ENCODE results near the gene BANF2.

Gene BANF2

DNA sequence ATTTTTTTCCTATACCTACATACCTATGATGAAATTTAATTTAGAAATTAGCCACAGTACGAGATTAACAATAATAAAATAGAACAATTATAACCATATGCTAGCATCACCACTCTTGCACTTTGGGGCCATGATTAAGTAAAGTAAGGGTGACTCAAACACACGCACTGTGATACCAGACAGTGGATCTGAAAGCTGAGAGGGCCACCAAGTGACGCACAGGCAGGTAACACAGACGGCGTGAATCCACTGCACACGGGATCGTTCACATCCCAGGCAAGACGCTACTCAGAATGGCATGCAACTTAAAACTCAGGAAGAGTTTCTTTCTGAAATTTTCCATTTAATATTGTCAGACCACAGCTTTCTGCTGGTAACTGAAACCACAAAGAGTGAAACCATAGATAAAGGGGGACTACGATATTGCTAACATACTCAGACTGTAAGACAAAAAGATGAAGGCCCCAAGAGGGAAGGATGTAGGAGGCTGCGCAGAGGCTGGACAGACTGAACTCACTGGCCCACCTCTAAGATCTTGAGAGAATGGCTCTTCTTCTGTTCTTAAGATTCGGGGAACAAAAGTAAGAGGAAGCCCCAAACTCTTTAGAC lies 35.6 kb upstream of the BANF2 start:
- DNase-seq, result peak; percentile 85

DNA sequence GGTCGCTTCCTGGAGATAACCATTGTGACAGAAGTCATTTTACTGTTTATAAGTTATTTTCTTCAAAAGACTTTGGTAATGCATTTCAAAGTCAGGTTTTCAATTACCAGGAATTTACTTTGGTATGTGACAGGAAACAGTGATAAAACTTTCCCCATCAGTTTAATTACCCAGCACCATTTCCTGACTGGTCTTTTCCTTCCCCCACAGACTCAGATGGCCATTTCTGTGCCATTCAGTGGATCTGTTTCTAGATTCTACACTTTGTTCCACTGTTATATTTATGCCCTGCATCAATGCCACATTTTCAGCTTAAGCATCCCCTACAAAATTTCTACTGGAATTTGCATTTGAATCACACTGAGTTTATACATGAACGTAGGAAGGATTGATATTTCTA lies 34.0 kb upstream of the BANF2 start:
- DNase-seq, result peak; percentile 54

DNA sequence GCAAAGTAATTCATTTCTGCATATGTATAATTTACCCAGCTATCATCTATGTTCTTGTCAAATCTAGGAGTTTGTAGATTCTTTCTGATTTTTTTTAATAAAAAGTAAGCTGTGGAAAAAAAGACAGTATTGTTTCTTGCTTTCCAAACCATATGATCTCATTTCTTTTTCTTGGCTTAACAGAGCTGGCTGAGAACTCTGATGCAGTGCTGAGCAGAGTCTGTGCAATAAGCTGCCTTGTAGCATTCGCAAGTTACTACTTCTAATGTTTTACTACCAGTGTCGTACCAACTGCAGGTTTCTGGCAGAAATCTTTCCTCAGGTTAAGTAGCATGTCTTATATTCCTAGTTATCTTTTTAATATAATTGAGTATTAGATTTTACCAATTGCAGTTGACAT lies 33.3 kb upstream of the BANF2 start:
- no peak for DNase-seq

DNA sequence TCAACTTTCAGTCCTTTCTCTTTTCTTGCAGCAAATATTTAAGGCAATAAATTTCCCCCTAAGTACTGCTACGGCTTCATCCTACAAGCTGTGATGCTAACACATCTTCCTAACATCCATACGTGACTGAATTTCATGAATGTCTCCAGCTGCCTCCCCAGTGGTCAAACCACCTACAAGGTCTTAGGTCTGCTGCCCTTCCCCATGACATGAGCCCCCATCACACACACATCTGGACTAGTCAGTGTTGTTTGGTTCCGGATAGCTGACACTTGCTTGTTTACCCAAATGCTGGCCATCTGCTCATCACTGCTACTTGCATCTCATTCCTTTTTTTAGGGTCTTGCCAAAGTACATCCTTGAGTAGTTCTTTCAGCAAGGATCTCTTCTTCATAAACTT lies 32.3 kb upstream of the BANF2 start:
- DNase-seq, result no peak

DNA sequence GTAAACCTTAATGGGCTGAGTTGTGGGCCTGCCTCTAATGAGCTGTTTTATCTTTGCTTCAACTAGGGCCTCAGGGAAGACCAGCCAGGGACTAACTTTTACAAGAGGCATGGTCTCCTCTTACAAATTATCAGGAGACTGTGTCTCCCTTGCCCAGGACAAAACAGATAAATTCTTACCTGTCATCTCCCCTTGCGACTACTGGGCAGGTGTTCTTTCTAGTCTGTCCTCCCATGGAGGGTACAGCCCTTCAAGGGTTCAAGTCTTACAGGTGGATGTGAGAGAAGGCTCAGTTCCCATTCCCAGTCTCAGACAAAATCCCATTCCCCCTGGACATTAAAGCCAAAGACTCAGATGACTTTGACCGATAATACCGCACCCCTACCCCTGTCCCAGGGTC lies 31.3 kb upstream of the BANF2 start:
- DNase-seq, result no peak

DNA sequence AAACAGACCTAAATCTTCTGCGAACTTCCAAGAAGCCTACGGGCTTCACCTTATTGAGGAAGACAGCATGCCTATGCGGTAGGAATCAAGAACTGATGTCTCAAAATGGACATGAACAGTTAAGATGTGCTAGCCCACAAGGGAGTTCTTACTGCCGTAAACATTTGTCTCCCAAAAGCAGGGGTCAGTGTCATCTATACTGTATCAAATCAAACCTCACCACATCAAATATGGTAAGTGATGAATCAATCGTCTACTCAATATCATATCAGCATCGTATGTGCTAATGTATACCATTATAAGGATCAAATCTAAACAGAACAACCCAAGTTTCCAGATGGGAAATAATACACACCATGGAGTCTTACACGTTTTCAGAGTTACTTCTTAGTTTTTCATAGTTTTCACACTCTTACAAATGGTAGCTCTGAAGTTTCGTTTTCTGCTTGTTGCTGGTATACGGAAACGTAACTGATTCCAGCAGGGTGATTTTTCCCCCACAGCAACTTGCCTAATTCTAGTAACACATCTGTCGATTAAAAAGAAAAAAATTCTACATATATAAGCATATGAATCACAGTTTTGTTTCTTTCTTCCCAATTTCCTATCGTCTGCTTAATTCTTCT lies 30.3 kb upstream of the BANF2 start:
- DNase-seq, result no peak

DNA sequence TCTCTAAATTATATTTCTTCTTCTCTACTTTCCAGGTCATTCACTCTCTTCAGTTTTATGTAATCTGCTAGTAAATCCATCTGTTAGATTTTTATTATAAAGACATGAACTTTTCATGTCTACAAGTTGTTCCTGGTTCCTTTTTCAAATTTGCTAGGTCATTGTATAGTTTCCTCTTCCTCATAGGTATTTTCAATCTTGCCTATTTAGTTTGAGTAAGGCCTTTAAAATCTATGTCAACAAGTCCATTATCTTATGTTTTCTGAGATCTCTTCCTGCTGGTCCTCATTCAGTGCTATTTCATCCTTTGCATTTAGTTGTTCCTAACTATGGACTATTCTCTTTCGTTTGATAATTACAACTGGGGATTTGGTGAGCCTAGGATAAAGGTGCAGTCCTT lies 28.8 kb upstream of the BANF2 start:
- DNase-seq, result no peak

DNA sequence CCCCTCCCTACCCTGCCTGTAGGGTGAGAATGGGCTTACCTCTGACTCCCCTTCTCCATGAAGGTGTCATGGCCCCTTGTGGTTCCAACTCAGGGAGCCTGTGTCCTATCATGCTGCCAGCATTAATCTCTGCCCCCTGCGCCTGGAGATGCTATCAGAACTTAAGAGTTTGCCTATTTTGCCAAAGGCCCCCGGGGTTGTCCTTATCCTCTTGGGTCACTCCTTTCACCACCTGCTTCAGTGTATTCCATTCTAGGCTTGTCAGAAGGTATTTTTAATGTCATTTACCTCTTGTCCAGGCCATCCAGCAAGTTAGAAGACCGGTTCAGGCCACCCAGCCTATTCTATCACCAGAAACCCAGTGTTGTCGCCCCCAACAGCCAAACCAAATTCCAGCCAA lies 28.2 kb upstream of the BANF2 start:
- no peak for DNase-seq

DNA sequence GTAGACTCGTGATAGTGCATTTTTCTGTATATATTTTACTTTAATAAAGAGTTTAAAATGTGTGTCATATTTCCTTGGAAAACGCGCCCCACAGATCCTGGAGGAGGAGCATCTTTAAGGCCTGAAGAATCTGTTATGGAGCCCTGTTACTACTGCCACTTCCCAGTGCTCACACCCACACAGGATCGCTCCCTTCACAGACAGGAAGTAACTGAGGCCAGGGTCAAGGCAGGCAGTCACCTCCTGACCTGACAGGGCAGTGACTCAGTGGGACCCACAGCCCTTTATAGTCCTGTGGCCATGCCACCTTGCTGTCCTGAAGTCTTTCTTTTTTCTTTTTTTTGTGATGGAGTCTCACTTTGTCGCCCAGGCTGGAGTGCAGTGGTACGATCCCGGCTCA lies 26.7 kb upstream of the BANF2 start:
- DNase-seq, result no peak

DNA sequence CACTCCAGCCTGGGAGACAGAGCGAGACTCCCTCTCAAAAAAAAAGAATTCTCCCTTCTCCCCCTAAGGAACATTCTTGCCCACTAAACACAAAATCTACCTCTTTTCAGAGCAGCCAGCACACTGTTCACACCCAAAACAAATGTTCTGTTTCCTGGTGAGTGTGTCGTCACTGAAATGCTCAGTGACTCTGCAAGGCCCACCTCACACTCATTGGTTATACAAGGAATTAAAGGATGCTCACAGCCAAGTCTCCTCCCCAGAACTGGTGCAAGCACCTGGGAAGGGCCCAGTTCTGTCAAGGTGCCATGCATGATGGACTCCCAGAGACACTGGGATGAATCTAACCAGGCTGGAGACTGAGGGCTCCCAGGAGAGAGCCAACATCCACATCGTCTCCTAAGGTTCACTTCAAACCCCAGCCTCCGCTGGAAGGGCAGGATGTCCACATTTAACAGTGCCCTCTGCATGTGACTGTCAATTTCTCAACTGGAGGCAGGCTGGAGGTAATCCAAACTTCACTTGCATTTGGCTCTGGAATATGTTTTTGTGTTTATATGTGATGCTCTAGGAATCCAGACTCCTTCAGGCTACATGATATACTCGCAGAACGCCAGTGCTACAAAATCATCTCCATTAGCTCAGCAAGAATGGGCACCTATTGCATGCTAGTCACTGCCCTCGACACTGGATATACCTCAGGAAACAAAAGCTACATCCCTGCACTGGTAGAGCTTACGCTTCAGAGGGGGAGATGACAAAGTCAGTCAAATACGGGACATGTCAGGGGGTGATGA lies 24.8 kb upstream of the BANF2 start:
- DNase-seq, result no peak

DNA sequence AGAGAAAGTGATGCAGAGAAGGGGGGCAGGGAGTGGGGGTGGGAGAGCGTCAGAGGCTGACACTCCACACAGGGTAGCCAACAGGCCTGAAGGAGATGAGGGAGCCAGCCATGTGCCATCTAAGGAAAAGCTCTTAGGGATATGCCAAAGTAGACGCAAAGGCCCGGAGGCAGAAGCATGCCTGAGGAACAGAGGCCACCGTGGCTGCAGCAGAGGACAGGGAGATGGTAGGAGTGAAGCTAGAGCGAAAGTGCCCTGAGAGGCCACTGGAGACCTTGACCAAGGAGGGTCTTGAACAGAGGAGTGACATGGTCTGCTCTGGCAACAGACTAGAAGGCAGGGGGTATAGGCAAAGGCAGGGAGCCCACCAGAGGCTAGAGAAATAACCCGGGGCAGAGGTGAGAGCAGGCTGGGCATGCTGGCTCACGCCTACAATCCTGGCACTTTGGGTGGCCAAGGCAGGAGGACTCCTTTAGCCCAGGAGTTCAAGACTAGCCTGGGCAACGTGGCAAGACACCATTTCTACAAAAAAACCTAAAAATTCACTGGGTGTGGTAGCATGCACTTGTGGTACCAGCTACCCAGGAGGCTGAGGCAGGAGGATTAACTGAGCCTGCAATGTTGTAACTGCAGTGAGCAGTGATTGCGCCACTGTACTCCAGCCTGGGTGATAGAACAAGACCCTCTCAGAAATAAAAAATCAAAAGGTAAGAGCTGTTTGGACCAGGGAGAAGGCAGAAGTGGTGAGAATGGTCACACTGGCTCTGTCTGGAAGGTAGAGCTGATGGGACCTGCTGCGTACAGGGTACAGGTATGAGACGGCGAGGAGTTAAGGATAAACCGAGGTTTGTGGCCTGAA lies 24.0 kb upstream of the BANF2 start:
- DNase-seq, result no peak

DNA sequence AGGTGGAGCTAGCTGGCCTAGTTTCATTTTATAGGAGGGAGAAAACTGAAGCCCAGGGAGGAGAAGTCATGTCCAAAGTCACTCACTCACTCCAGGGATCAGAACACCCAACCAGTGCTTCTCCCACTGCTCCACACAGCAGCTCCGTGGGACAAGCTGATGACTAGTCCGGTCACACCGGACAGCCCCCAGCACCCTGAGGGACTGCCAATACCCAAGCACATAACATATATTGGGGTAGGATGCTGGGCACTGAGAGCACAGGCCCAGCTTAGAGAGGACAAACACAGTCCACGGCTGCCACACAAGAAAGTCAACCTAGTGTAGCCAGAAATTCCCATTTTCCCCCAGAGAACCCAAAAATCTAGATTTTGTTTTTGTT lies 23.4 kb upstream of the BANF2 start:
- DNase-seq, result no peak

DNA sequence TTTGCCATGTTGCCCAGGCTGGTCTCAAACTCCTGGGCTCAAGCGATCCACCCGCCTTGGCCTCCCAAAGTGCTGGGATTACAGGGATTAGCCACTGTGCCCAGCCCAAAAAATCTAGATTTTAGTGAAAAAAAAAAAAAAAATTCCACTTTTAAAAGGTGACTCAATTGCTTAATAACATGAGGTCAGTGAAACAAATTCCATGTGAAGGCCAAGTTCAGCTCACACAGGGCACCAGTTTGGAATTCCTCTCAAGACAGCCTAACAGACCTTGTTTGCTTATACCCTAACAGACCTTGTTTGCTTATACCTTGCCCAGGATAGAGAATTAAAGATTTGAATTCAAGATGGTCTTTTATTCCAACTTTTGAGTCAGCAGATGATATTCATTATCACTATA lies 22.8 kb upstream of the BANF2 start:
- DNase-seq, result no peak

DNA sequence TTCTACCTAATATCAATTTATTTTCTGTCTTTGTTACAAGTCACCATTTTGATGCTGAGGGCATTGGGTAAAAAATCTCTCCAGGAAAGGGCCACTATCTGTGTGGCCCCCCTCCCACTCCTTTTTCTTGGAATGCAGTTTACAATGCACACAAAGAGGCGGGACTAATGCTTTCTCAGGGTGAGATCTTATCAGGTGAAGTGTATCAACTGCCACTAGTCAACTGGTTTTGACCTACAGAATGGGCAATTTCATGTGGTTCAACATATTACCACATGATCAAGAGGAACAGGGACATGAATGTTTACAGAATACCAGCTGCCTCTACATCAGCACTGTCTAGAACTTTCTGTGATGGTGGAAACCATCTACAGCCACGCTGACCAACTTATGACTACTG lies 21.5 kb upstream of the BANF2 start:
- DNase-seq, result peak; percentile 72

DNA sequence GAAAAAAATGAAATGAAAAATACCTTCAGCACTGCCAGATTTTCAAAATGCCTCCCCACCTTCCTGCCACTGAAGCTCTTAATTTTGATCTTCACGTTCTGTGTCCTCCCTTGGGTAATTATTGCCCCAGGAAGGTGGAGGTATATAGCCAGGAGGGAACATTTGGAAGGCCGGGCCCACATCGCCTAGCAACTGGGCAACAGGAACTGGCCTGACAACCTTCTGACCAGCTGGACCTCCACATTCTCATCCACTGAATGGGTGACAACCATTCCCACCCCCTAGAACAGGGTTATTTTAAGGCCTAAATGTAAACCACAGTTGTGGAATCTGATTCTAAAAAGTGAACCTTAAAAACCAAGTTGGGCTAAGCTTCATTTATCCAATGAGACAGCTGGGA lies 20.9 kb upstream of the BANF2 start:
- DNase-seq, result no peak

DNA sequence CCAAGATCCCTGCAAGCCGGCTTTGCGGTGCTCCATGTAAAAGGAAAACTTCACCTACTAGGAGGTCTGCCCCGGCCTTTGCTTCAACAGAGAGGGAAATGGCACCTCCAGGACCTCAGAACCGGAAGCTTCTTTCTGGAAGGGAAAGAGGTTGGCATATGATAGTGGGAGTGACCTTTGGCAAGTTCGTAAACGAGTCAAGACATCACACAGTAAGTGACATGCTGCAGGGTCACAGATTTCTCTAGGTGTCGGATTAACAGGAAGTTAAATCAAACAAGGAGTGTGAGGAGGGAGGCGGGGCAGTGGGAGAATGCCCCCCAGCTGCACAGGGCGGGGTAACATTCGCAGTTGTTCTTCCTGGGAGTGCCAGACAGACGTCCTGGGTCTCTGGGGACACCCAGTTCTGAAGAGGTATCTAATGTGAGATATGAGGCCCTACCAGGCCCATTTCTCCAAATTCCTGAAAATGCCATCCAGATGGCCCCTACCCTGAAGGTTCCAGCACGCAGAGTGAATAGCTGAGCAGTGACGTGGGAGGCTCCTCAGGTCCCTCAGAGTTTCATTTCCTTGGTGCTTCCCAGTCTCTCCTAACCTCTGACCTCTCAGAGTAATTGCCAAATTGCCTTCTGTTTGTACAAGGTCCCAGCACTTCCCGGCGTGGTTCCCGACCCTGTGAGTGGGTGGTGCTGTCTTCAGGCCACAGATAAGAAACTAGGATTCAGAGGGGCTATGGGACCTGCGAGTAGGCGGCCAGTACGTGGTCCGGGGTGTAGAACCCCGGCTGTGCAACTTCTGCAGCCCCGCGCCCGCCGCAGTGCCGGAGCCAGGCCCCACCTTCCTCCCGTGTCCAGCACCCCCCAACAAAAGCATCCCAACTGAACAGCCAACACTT lies 19.6 kb upstream of the BANF2 start:
- DNase-seq, result peak; percentile 54

DNA sequence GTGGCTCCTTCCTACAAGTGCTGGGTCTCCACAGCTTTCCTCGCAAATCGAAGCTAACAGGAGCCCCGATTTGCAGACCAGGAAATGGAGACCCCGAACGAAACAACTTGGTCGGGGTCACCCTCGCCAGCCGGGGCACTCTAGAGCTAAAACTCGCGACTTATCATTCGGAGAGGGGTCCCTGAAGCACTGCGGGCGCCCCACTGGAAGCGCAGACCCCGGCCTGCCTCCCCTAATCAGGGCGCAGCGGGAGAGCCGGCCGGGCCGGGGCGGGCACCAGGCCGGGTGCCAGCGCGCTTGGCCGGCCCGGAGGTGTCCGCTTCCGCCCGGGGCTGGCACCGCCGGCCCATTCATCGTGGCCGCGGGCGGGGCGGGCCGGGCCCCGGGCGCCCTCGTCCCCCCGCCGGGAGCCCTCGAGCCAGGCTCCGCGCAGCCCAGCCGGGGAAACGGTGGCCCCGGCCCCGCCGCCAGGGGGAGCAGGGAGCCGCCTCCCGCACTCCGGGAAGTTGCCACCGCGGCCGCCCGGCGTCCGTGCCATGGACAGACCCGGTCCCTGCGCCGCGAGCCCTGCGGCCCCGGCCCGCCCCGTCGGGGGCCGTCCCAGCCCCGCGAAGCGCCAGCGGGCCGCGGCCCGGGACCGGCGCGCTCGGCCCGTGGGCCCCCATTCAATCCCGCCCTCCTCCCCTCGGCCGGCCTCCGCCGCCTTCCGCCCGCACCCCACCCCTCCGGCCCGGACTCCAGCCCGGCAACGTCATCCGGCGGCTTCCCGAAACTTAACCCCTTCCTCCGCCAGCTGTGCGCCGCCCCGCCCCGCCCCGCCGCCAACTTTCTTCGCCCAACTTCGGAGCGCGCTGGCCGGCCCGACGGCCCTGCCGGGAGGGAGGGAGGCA lies 18.7 kb upstream of the BANF2 start:
- DNase-seq, result peak; percentile 87

DNA sequence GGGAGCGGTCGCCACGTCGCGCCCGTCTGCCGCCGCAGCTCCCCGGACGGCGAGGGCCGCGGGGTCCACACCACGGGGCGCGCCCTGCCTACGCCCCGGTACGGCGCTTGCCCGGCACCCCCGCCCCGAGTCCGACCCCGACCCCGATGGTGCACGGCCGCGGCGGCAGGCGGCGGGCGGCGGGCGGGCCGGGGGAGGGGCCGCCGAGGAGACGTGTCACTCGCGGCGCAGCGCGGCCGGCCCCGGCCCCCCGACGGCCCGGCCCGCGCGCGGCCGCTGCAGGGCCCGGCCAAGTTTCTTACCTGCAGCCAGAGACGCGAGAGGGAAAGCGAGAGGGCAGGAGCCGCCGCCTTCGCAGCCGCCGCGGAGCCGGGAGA lies 18.1 kb upstream of the BANF2 start:
- no peak for DNase-seq

DNA sequence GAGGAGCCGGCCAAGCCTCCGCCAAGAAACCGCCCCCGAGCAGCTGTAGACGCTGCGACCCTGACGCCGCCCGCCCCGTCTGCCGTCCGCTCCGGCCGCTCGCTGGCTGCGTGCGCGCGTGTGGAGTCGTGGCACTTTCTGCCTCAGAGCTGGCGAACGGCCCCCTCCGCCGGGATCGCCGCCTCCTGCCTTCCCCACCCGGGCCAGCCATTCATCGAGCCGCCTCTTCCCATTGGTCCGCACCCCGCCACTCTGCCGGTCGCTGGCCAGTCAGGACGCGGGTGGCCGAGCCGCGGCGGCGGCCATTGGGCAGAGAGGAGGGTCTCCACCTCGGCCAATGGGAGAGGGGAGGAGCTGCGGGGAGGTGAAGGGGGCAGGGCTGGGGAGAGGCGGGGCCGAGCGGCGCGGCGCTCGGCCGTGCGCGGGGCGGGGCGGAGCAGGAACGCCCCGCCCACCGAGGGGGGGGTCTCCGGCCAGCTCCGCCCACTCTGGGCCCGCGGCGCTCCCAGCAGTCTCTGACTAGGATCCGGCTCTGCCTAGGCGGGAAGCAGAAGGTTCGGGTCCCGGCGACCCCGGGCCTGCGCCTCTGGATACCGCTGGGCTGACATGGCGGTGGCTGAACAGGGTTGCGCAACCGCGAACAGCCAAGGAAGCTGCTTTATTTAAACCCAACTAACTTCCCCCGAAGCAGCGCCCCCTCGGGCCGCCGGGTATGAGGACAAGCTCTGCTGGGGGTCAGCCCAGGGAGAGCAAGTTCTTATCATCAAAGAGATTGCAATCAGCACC lies 17.5 kb upstream of the BANF2 start, which contains the start of gene RRBP1:
RRBP1 (minus strand) TSS at position 140 of the 786 bp plus-strand sequence. CDS start 21,735 bp downstream, outside the sequence.
- DNase-seq, result peak; percentile 99

DNA sequence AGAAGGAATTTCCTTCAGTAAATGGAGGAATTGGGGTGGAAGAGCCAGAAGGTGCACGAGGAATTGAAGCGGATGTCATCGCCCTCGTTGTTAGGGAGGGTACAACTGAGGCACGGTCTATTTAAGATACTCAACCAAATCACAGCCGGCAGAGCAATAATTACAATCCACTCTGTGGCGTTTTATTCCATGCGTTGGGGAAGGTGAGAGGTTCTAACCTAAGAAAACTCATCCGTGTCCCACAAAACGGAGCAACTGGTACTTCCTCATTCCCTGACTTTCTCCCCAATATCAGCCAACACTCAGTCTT lies 16.9 kb upstream of the BANF2 start:
- DNase-seq, result no peak

Measured in hematopoietic multipotent progenitor cell treated with erythropoietin and hydrocortisone succinate and interleukin-3 and kit ligand, for 4 days (in vitro differentiated cells).